CD4-positive, alpha-beta T cell treated with Interleukin-17A for 4 hours (primary cell): ENCODE data around the gene PLBD1.

Source experiments
- DNase-seq: peaks from one replicate; pipeline ENCODE4 v3.0.0-alpha.2; 2020; ENCODE audit warnings: mixed read lengths

PLBD1 gene

GRCh38 chr12:14495326-14495725 lies 72.4 kb downstream of the PLBD1 start:
- DNase-seq, result no peak

GRCh38 chr12:14482886-14483285 lies 84.8 kb downstream of the PLBD1 start:
- no peak for DNase-seq

- DNase-seq, result no peak
Observed at GRCh38 chr12:14482361-14482760, 85.3 kb downstream of the PLBD1 start.

- DNase-seq, result no peak
Observed at GRCh38 chr12:14481201-14481600, 86.5 kb downstream of the PLBD1 start.

- no peak for DNase-seq
Observed at GRCh38 chr12:14479004-14479403, 88.7 kb downstream of the PLBD1 start.

GRCh38 chr12:14473707-14474287 lies 93.9 kb downstream of the PLBD1 start:
- no peak for DNase-seq

GRCh38 chr12:14471497-14471896 lies 96.2 kb downstream of the PLBD1 start:
- no peak for DNase-seq

GRCh38 chr12:14460212-14460841 lies 107.4 kb downstream of the PLBD1 start:
- DNase-seq, result no peak

- DNase-seq, result peak; percentile 11
Observed at GRCh38 chr12:14454098-14454907, 113.4 kb downstream of the PLBD1 start.
